Stimulated activated naive CD8-positive, alpha-beta T cell treated with anti-CD3 and anti-CD28 coated beads, Interleukin-15, amount 100 ng/mL, for 72 hours (primary cell): ENCODE measurements around the gene TMEM106C.

ENCODE experiments used
- ATAC-seq: fragments of 150-1000 bp; cut with Tn5 transposase; 2 replicates; pipeline ENCODE4 v1.10.0; 2021; ENCODE audit warnings: mild to moderate bottlenecking, moderate library complexity
- DNase-seq, 2 donors: peaks; one replicate each; pipeline ENCODE4 v3.0.0; 2021 to 2022
- H3K27ac Mint-ChIP-seq, 2 donors: one replicate each; pipeline ENCODE4 v1.8.0; 2022; ENCODE audit warnings: mild to moderate bottlenecking in 2 of 2, mixed read lengths in 2 of 2, moderate library complexity in 2 of 2
- H3K27me3 Mint-ChIP-seq: one replicate; pipeline ENCODE4 v1.8.0; 2022; ENCODE audit warnings: mixed read lengths
- H3K4me1 Mint-ChIP-seq: one replicate; pipeline ENCODE4 v1.8.0; 2022; ENCODE audit warnings: mild to moderate bottlenecking, mixed read lengths
- H3K4me3 Mint-ChIP-seq, 2 donors: one replicate each; pipeline ENCODE4 v1.8.0; 2022; ENCODE audit warnings: mild to moderate bottlenecking in 2 of 2, mixed read lengths in 2 of 2, moderate library complexity in 1 of 2
- H3K9me3 Mint-ChIP-seq, 2 donors: one replicate each; pipeline ENCODE4 v1.8.0; 2022; ENCODE audit warnings: mixed read lengths in 2 of 2

Gene TMEM106C

DNA sequence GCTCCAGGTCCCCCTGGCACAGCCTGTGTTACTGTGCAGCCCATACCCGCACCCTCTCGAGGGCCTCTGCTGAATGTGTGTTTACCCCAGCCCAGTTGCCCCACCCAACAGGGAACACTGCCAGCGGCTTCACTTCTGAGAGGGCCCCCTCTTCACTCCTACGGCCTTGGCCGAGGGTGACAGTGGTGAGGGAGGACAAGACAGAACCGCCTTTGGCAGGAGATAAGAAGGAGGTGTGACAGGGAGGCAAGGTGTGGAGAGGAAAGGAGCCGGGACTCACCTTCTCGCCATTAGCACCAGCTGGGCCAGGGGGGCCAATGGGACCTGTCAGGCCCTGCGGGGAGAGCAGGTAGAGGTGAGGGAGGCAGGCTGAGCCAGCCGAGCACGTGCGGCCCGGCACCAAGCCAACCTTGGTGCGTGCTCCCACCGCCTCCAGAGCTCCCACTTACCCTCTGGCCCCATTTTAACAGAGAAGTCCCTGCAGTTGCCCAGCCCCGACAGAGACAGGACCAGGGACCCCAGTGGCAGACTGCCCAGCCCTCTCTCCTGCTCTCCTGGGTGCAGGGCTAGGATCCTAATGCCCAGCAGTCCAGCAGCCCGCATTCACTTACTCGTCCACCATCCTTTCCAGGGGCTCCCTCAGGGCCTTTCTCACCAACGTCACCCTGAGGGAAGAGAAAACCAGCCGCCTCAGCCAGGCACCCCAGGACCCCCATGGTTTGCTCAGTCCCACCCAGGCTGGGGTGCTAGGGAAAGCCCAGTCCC, 18.3 kb downstream of the TMEM106C start:
- no peak overlapping the region for H3K27ac Mint-ChIP-seq
- peaks cover 34% of the 10 kb centered on the region for H3K27me3 Mint-ChIP-seq
- no peaks in the 10 kb centered on the region for H3K4me1 Mint-ChIP-seq
- H3K4me3 Mint-ChIP-seq: no peak overlapping the region
- DNase-seq: no peak
- no peaks in the 10 kb centered on the region for H3K9me3 Mint-ChIP-seq
- no peak for ATAC-seq

DNA sequence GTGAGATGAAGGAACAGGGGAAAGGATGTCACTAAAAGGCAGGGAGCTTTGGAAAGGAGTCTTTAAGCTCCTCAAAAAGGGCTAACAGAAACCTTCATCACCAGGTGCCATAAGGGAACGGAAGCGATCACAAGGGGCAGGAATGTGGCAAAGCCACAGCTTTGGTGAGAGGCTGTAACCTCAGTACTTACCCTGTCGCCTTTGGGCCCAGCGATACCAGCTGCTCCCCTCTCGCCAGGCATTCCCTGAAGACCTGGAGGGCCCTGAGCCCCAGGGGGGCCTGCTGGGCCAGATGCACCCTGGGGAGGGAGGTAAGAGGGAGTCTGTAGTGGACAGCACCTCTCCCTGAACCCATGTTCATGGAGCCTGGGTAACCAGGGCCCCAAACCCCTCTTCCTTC, 18.9 kb downstream of the TMEM106C start:
- ATAC-seq (no peak), DNase-seq (no peak)
- H3K27ac Mint-ChIP-seq: no peak overlapping the region
- H3K4me3 Mint-ChIP-seq: no peak overlapping the region
- no peaks in the 10 kb centered on the region for H3K4me1 Mint-ChIP-seq
- no peaks in the 10 kb centered on the region for H3K9me3 Mint-ChIP-seq
- H3K27me3 Mint-ChIP-seq: peaks cover 40% of the 10 kb centered on the region

DNA sequence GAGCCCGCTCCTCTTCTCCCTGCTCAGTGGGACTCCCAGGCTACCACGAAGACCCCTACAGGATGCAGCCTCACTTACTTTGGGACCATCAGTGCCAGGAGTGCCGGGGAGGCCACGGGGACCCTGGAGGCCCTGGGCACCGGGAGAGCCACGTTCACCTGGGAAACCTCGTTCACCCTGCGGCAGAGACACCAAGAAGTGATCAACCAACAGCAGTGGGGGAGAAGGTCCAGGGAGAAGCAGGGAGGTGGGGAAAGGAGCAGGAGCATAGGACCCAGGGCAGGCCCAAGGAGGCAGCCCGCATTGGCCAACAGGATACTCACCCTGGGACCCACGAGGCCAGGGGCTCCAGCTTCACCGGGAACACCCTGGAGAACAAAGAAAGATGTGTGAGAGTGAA, 19.4 kb downstream of the TMEM106C start:
- no peaks in the 10 kb centered on the region for H3K9me3 Mint-ChIP-seq
- no peak overlapping the region for H3K4me3 Mint-ChIP-seq
- peak overlapping the region in 1 of 2 donors; percentile 14 for H3K27ac Mint-ChIP-seq
- no peaks in the 10 kb centered on the region for H3K4me1 Mint-ChIP-seq
- DNase-seq (no peak), ATAC-seq (no peak)
- H3K27me3 Mint-ChIP-seq: peaks cover 45% of the 10 kb centered on the region

DNA sequence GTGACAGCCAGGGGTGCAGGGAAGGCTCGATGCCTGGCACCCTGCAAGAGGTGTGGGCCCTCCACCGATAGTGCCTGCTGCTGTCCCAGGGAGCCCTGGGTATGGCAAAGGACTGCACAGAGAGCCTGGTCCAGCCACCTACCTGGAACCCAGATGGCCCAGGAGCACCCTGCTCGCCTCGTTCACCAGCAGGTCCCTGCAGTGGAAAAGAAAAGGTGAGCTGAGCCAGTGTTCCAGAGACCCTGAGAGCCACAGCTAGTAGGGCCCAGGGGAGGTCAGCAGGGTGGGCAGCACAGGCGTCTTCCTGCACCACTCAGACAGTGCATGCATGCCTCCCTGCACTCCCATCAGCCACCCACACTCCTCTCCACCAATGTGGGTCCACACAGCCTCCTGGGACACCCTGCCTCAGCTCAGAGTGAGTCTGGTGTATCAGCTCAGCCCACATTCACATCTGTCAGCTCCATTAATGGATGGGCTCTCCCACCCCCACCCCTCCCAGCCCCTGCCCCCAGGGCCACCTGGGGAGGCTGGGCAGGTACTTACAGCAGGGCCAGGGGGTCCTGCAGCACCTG, 20.2 kb downstream of the TMEM106C start:
- H3K27me3 Mint-ChIP-seq: peaks cover 53% of the 10 kb centered on the region
- H3K27ac Mint-ChIP-seq: no peak overlapping the region
- DNase-seq: no peak

DNA sequence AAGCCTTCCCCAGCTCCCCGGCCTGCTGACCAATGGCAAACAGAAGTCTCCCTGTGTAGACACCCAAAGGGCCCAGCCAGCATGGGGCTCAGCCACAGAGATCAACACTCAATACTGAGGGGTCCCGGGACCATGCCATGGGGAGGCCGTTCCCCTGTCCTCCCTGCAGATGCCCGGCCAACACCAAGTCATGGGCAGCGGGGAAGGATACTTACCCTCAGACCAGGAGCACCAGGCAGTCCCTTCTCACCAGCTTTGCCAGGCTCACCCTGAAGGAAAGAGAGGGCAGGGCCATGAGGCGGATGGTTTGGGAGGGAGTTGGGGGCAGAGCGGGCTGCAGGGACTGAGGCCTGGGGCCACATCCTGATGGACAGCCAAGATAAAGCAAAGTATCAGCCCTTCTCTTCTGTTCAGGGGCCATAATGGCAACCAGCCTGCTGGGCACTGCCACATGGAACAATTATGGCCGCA, 21.0 kb downstream of the TMEM106C start:
- H3K4me3 Mint-ChIP-seq: no peak overlapping the region
- DNase-seq (no peak), ATAC-seq (no peak)
- H3K9me3 Mint-ChIP-seq: no peaks in the 10 kb centered on the region
- peaks cover 53% of the 10 kb centered on the region for H3K27me3 Mint-ChIP-seq
- peaks cover 12% of the 10 kb centered on the region for H3K4me1 Mint-ChIP-seq
- no peak overlapping the region for H3K27ac Mint-ChIP-seq

More for the DNA sequence above, 20.2 kb downstream of the TMEM106C start:
- Mint-ChIP-seq H3K4me3 (no peak overlapping the region), H3K4me1 (peaks cover 5% of the 10 kb centered on the region), H3K9me3 (no peaks in the 10 kb centered on the region)
- ATAC-seq: peak; percentile 12

DNA sequence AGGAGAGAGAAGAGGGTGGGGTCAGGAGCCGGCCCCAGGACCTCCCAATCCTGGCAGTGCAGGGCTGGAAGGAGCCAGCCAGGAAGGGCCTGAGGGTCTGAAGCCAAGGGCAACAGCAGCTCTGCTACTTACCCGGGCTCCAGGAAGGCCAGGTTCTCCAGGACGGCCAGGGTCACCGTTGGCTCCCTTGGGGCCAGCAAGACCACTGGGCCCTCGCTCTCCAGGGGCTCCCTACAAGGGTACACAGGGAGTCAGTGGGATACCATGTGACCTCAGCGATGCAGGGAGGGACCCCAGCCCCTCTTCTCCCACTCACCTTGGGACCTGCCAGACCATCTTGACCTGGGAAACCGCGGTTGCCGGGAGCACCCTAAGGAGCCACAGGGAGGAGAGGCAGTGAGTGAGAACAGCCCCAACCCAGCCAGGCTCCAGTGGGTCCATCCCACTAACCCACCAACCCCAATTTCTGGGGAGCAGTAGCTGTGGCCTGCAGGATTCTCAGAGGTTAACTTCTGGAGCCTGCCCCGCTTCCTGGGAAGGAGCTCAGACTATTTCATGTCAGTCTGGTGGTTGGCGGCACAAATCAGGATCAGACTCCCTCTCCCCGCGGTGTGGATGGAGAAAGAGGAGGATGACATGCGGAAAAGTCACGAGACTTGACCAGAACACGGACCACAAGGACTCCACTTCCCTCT, 22.3 kb downstream of the TMEM106C start:
- no peaks in the 10 kb centered on the region for H3K9me3 Mint-ChIP-seq
- DNase-seq (no peak), ATAC-seq (no peak)
- peaks cover 55% of the 10 kb centered on the region for H3K27me3 Mint-ChIP-seq
- H3K4me3 Mint-ChIP-seq: no peak overlapping the region
- no peak overlapping the region for H3K27ac Mint-ChIP-seq
- peaks cover 26% of the 10 kb centered on the region for H3K4me1 Mint-ChIP-seq

DNA sequence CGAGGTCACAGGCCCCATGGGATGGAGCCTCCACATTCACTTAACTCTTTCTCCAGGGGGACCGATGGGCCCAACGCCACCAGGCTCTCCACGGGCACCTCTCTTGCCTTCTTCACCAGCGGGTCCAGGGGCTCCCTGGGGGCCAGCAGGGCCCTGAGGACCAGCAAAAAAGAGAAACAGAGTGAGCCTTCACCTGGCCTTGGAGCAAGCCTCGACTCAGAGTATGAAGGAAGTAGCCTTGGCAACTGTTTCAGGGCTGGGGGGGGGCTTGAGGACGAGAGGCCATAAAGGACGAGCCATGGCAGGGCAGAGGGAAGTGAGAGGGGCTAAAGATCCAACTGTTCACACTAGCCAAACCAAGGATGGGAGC, 22.9 kb downstream of the TMEM106C start:
- no peak for DNase-seq
- H3K9me3 Mint-ChIP-seq: no peaks in the 10 kb centered on the region
- no peak overlapping the region for H3K27ac Mint-ChIP-seq
- peaks cover 59% of the 10 kb centered on the region for H3K27me3 Mint-ChIP-seq
- no peak for ATAC-seq
- H3K4me3 Mint-ChIP-seq: no peak overlapping the region
- peaks cover 31% of the 10 kb centered on the region for H3K4me1 Mint-ChIP-seq

DNA sequence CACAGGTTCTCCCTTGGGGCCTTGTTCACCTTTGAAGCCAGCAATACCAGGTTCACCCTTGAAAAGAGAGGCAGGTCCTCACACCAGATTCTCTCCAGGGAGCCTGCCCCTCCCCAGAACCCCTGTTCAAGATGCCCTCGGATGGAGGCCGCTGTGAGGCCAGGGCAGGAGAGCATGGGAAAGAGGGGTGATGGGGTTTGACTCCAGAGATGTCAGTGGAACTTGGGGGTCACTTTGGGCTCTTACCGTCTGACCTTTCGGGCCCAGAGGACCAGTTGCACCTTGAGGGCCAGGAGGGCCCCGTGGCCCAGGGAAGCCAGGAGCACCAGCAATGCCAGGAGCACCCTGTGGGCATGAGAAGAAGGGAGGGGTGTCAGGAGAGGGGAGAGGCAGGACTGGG, 23.4 kb downstream of the TMEM106C start:
- Mint-ChIP-seq H3K9me3 (no peaks in the 10 kb centered on the region), H3K4me1 (peaks cover 32% of the 10 kb centered on the region), H3K4me3 (no peak overlapping the region), H3K27me3 (peaks cover 65% of the 10 kb centered on the region), H3K27ac (no peak overlapping the region)
- ATAC-seq (no peak), DNase-seq (no peak)

DNA sequence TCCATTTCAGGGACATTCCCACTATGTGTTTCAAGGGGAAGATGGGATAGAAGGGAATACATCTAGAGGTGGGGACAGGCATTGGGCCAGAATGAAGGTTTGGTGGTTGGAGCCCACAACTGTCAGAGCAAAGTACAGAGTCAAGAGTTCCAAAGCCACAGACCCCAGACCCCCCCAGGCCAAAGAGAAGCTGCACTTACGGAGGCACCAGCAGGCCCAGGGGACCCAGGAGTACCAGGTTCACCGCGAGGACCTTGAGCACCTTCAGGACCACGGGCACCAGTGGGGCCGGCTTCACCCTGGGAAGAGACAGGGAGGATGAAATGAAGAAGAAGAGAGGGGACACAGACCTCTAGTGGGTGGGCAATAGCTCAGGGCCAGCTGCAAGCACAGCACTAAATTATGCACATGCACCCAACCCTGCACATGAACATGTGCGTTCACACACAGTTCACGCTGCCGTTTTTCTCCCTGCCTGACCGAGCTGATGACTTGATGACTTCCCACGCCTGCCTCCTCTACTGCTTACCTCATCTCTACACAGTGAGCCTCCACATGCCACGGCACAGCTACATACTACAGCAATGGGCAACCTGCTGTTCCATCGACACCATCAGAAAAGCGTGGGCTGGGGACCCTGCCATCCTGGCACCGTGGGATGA, 24.1 kb downstream of the TMEM106C start:
- no peak overlapping the region for H3K27ac Mint-ChIP-seq
- ATAC-seq: no peak
- no peak overlapping the region for H3K4me3 Mint-ChIP-seq
- no peak for DNase-seq
- H3K4me1 Mint-ChIP-seq: peaks cover 32% of the 10 kb centered on the region
- peaks cover 72% of the 10 kb centered on the region for H3K27me3 Mint-ChIP-seq
- no peaks in the 10 kb centered on the region for H3K9me3 Mint-ChIP-seq

DNA sequence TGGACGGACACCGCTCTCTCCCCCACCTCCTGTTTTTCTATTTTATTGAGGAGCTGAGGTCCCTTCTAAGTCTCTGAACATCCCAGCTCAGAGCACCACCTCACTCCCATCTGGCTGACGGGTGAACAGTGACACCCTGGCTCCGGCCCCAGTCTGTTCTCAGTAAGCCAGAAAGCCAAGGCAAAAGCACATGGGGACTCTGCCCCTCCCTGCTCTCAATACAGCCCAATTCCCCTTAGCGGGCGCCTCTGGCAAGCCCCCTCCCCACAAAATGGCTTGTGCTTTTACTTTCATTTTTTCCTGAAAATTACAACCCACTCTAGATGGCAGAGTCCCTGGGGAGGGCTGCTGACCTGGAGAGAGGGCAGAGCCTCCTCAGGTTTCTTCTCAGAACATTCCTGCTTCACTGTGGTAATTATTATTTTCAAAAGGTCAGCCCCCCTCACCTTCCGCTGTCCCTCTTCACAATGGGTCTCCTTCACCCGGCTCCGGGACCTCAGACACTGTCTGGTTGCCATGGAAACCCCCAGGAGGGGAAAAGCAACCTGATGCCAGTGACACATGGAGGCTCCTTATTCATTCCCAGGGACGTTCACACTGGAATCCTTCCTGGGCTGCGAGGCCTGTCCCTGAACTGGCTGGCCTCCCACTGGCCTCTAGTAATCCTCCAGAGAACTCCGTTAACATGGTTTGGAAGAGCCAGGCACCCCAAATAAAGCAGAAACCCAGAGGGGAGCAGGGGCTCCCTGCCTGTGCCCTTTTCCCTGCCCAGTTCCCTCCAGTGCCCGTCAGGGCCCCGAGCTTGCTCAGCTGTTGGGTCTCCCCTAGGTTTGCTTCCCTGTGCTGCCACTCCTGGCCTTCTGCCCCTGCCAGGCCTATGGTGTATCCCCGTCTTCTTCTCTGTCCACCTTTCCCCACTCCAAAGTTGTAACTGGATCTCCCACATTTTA, 25.0 kb downstream of the TMEM106C start:
- ATAC-seq (no peak), DNase-seq (no peak)
- Mint-ChIP-seq H3K4me3 (no peak overlapping the region), H3K27me3 (peaks cover 73% of the 10 kb centered on the region), H3K4me1 (peaks cover 32% of the 10 kb centered on the region), H3K27ac (peak overlapping the region; percentile 2 to 87), H3K9me3 (no peaks in the 10 kb centered on the region)

DNA sequence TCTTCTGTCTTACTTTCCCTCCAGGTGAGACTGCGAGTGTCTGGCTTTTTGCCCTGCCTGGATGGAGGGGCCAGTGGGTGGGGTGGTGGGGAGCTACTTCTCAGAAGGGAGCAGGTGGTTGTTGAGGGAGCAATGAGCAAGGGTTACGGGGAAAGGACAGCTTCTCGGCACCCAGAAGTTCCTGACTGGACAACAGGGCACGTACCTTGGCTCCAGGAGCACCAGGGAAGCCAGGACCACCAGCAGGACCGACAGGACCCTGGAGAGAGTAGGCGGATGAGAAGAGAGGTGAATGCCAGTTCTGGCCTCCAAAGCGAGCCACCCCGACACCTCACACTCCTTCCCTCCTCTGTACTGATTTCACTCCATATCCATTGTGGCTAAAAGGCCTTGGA, 25.6 kb downstream of the TMEM106C start:
- ATAC-seq (no peak), DNase-seq (no peak)
- Mint-ChIP-seq H3K27ac (peak overlapping the region in 1 of 2 donors; percentile 87), H3K9me3 (no peaks in the 10 kb centered on the region), H3K27me3 (peaks cover 76% of the 10 kb centered on the region), H3K4me1 (peaks cover 32% of the 10 kb centered on the region), H3K4me3 (no peak overlapping the region)

DNA sequence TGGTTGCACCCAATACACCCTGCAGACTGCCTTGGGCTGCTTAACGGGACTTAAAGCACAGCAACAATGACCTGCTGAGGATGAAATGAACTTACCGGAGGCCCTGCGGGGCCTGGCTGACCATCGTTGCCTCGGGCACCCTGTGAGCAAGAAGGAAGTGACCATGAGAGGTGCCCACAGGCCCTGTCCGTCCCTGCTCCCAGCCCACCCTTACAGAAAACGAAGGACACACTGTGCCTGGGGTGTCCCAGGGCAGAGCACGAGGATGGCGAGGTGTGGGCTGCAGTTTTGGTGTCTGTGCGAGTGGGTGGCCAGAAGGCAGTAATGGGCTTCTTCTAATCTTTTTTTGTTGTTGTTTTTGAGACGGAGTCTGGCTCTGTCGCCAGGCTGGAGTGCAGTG, 26.3 kb downstream of the TMEM106C start:
- ATAC-seq (no peak), DNase-seq (no peak)
- Mint-ChIP-seq H3K27me3 (peaks cover 76% of the 10 kb centered on the region), H3K27ac (peak overlapping the region in 1 of 2 donors; percentile 88), H3K4me1 (peaks cover 32% of the 10 kb centered on the region), H3K9me3 (no peaks in the 10 kb centered on the region), H3K4me3 (peak overlapping the region in 1 of 2 donors; percentile 37)

DNA sequence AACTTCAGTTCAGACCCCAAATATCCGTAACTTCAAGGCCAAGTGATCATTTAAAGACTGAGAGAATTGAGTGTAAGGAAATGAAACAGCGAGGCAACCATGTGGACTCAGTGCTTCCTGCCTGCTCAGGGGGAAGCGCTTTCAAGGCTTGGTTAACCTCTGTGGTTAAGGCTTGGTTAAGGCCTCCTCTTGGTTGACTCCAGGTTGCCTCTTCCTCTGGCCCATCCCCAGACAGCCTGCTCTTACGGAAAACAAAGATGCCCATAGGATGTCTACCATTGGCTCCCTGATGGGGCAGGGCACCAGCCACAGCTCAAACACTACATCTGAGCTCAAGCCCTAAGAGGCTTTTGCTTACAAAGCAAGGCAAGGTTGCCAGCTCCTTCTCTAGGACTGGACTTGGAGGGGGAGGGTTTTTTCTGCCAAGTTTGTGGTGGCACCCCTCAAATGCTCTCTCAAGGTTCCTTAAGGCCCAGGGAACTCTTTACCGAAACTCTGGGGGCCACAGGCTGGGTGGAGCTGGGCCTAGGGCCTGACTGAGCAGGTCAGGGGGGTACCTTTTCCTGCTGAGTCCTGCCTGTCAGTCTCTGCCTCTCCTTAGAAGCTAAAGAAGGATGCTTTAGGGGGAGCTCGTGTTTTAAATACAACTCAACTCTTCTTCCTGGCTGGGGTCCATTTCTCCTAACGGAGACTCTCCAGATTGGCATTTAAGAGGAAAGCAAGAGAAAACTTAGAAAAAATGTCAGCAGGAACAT, 27.1 kb downstream of the TMEM106C start:
- Mint-ChIP-seq H3K4me1 (peaks cover 32% of the 10 kb centered on the region), H3K9me3 (no peaks in the 10 kb centered on the region), H3K27ac (peak overlapping the region; percentile 43 to 88), H3K4me3 (peak overlapping the region in 1 of 2 donors; percentile 37), H3K27me3 (peaks cover 84% of the 10 kb centered on the region)
- ATAC-seq (peak; percentile 97), DNase-seq (peak; percentile 54 to 80)
